Measurements from ENCODE around the gene LRMDA.
"Not testable (repeated sequence)": the region's sequence is repeated elsewhere in the genome, so short reads cannot be mapped to it uniquely, and the experiment has no call there.

The LRMDA gene

GRCh38 chr10:75612904-75613684, 181.7 kb downstream of the LRMDA start:
- no peaks in the 10 kb centered on the region for H3K27me3 ChIP-seq (ENCODE audit: insufficient read depth, low read length)
- no peak overlapping the region for H2AFZ ChIP-seq (ENCODE audit: low read depth, low read length)
- peaks cover 11% of the 10 kb centered on the region for H3K4me1 ChIP-seq (ENCODE audit: insufficient read depth, low read length)
- no peak overlapping the region for H3K4me3 ChIP-seq (ENCODE audit: low read length)
- no peaks in the 10 kb centered on the region for H3K36me3 ChIP-seq (ENCODE audit: insufficient read depth, low read length)
- no peaks in the 10 kb centered on the region for H3K9me3 ChIP-seq (ENCODE audit: low read length)

- H3K4me3 ChIP-seq (ENCODE audit: low read length) = no peak overlapping the region
- no peaks in the 10 kb centered on the region for H3K27me3 ChIP-seq (ENCODE audit: insufficient read depth, low read length)
- no peaks in the 10 kb centered on the region for H3K9me3 ChIP-seq (ENCODE audit: low read length)
- no peaks in the 10 kb centered on the region for H3K36me3 ChIP-seq (ENCODE audit: insufficient read depth, low read length)
- H2AFZ ChIP-seq (ENCODE audit: low read depth, low read length) = peak overlapping the region; percentile 89
- peaks cover 11% of the 10 kb centered on the region for H3K4me1 ChIP-seq (ENCODE audit: insufficient read depth, low read length)
Measured at GRCh38 chr10:75613685-75614504, 182.5 kb downstream of the LRMDA start.

DNA sequence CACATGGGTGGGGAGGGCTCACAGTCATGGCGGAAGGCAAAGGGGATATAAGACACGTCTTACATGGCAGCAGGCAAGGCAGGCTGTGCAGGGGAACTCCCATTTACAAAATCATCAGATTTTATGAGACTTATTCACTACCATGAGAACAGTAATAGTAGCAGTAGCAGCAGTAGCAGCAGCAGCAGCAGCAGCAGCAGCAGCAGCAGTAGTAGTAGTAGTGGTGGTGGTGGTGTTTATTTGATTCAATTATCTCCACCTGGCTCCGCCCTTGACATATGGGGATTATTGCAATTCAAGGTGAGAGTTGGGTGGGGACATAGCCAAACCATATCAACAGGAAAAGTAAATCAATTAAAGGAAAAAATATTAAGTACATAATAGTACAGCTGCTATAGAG, 184.7 kb downstream of the LRMDA start:
- H3K9me3 ChIP-seq (ENCODE audit: low read length) = no peaks in the 10 kb centered on the region
- peaks cover 11% of the 10 kb centered on the region for H3K4me1 ChIP-seq (ENCODE audit: insufficient read depth, low read length)
- H3K4me3 ChIP-seq (ENCODE audit: low read length) = no peak overlapping the region
- no peak overlapping the region for H2AFZ ChIP-seq (ENCODE audit: low read depth, low read length)
- no peaks in the 10 kb centered on the region for H3K27me3 ChIP-seq (ENCODE audit: insufficient read depth, low read length)
- H3K36me3 ChIP-seq (ENCODE audit: insufficient read depth, low read length) = no peaks in the 10 kb centered on the region

DNA sequence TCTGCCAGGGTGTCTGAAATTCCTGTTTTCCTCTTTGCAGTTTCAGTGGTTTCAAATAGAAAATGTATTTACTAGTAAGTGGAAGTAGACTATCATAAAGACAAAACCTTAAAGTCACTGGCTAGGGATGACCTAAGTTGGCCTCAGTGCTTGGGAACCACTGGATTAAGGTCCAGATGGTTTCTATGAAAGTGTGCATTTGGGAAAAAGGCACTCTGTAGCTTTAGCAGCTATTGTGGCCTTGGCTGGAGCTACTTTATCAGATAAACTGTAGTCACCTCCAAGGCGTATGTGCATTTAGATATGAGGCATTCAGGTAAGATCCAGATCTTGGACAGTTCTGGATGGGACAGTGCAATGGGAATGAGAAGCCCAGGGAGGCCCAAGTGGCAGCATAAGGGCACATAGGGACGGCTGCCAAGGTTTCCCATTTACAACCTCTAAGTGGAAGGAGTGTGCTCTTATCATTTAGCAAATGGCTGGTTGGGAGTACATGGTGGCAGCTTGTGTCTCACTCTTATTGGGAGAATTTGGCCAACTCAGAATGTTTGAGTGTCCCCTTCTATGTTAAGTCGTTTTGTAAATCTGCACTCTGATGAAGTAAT, 185.6 kb downstream of the LRMDA start:
- no peaks in the 10 kb centered on the region for H3K9me3 ChIP-seq (ENCODE audit: low read length)
- H3K27me3 ChIP-seq (ENCODE audit: insufficient read depth, low read length) = no peaks in the 10 kb centered on the region
- H3K36me3 ChIP-seq (ENCODE audit: insufficient read depth, low read length) = no peaks in the 10 kb centered on the region
- H3K4me1 ChIP-seq (ENCODE audit: insufficient read depth, low read length) = peaks cover 11% of the 10 kb centered on the region
- no peak overlapping the region for H2AFZ ChIP-seq (ENCODE audit: low read depth, low read length)
- H3K4me3 ChIP-seq (ENCODE audit: low read length) = no peak overlapping the region

DNA sequence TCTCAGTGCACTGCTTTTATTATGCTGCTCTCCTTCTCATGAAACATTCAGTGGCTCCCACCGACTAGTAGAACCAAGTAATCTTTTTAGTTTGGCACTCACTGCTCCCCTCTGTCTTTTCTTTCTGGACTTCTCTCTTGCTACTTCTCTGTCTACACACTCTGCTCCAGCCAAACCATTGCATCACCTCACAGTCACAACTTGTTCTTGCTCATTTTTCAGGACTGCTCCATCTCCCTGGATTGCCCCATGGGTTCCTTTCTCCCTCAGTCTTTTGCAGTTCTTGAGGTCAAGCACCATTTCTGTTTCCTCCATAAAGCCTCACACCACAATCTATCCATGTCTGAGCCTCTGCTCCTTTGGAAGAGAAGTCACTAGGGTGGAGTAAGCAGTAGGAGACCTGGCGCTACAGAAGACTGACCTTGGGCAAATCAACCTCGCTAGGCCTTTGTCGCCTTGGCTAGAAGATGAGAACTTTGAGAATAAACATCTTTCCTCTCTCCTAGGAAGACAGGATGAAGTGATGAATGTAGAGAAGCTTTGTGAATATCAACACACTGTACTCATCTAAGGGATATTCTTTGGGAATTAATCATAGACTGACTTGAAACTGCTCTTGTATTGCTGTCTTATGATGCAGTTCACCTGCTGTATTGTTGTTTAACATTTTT, 186.2 kb downstream of the LRMDA start:
- H3K9me3 ChIP-seq (ENCODE audit: low read length) = no peaks in the 10 kb centered on the region
- no peaks in the 10 kb centered on the region for H3K36me3 ChIP-seq (ENCODE audit: insufficient read depth, low read length)
- H3K27me3 ChIP-seq (ENCODE audit: insufficient read depth, low read length) = no peaks in the 10 kb centered on the region
- peaks cover 11% of the 10 kb centered on the region for H3K4me1 ChIP-seq (ENCODE audit: insufficient read depth, low read length)
- H2AFZ ChIP-seq (ENCODE audit: low read depth, low read length) = no peak overlapping the region
- H3K4me3 ChIP-seq (ENCODE audit: low read length) = no peak overlapping the region

DNA sequence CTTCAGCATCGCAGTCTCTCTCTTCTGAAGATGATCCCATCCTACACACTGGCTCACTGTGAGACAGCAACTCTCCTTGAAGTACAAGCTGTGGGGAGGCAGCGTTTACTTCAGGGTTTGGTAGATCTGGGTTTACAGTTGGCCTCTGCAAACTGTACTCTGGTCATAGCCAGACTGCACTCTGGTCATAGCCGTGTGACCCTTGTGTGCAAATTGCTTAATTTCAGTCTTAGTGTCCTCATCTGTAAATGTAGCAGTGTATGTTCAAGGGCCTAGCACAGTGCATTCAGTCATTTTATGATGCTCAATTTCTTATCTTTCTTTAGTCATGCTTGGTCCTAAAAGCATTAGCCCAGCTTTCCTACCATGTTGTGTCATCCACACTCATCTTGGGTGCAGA, 188.2 kb downstream of the LRMDA start:
- peaks cover 13% of the 10 kb centered on the region for H3K4me1 ChIP-seq (ENCODE audit: insufficient read depth, low read length)
- no peaks in the 10 kb centered on the region for H3K9me3 ChIP-seq (ENCODE audit: low read length)
- H3K27me3 ChIP-seq (ENCODE audit: insufficient read depth, low read length) = no peaks in the 10 kb centered on the region
- no peak overlapping the region for H2AFZ ChIP-seq (ENCODE audit: low read depth, low read length)
- no peak overlapping the region for H3K4me3 ChIP-seq (ENCODE audit: low read length)
- H3K36me3 ChIP-seq (ENCODE audit: insufficient read depth, low read length) = no peaks in the 10 kb centered on the region

GRCh38 chr10:75620356-75620755, 188.9 kb downstream of the LRMDA start:
- H3K4me1 ChIP-seq (ENCODE audit: insufficient read depth, low read length) = peaks cover 12% of the 10 kb centered on the region
- no peaks in the 10 kb centered on the region for H3K27me3 ChIP-seq (ENCODE audit: insufficient read depth, low read length)
- no peaks in the 10 kb centered on the region for H3K9me3 ChIP-seq (ENCODE audit: low read length)
- H3K36me3 ChIP-seq (ENCODE audit: insufficient read depth, low read length) = no peaks in the 10 kb centered on the region
- H2AFZ ChIP-seq (ENCODE audit: low read depth, low read length) = no peak overlapping the region
- no peak overlapping the region for H3K4me3 ChIP-seq (ENCODE audit: low read length)

GRCh38 chr10:75621003-75621402, 189.6 kb downstream of the LRMDA start:
- H3K9me3 ChIP-seq (ENCODE audit: low read length); H3K36me3 ChIP-seq (ENCODE audit: insufficient read depth, low read length); H2AFZ ChIP-seq (ENCODE audit: low read depth, low read length); H3K4me3 ChIP-seq (ENCODE audit: low read length); H3K27me3 ChIP-seq (ENCODE audit: insufficient read depth, low read length): not testable (repeated sequence)
- H3K4me1 ChIP-seq (ENCODE audit: insufficient read depth, low read length) = peaks cover 12% of the 10 kb centered on the region

DNA sequence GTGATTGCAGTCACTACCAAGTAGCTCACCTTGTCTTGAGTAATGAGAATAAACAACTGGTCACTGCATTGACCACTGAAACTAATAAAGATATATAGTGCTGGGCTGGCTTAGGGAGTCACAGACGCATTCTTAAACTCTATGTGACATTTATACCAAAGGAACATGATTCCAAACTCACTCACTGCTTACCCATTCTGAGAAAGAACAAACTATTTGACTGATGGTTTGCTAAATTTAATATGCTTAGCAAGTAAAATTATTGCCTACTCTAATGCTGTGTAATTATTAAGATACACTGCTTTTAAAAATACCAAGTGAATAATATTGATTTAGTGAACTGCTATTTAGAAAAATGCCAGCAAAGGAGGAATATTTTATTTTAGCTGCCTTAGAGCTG, 191.1 kb downstream of the LRMDA start:
- Histone ChIP-seq H3K4me1 (ENCODE audit: insufficient read depth, low read length) (peaks cover 12% of the 10 kb centered on the region), H3K9me3 (ENCODE audit: low read length) (no peaks in the 10 kb centered on the region)

GRCh38 chr10:75623310-75624093, 192.1 kb downstream of the LRMDA start:
- Histone ChIP-seq H3K4me3 (ENCODE audit: low read length) (no peak overlapping the region), H3K27me3 (ENCODE audit: insufficient read depth, low read length) (no peaks in the 10 kb centered on the region), H3K36me3 (ENCODE audit: insufficient read depth, low read length) (no peaks in the 10 kb centered on the region), H3K4me1 (ENCODE audit: insufficient read depth, low read length) (peaks cover 12% of the 10 kb centered on the region), H2AFZ (ENCODE audit: low read depth, low read length) (peak overlapping the region; percentile 40), H3K9me3 (ENCODE audit: low read length) (no peaks in the 10 kb centered on the region)

More for the DNA sequence above, 191.1 kb downstream of the LRMDA start:
- Histone ChIP-seq H3K27me3 (ENCODE audit: insufficient read depth, low read length) (no peaks in the 10 kb centered on the region), H3K4me3 (ENCODE audit: low read length) (no peak overlapping the region), H2AFZ (ENCODE audit: low read depth, low read length) (no peak overlapping the region), H3K36me3 (ENCODE audit: insufficient read depth, low read length) (no peaks in the 10 kb centered on the region)

DNA sequence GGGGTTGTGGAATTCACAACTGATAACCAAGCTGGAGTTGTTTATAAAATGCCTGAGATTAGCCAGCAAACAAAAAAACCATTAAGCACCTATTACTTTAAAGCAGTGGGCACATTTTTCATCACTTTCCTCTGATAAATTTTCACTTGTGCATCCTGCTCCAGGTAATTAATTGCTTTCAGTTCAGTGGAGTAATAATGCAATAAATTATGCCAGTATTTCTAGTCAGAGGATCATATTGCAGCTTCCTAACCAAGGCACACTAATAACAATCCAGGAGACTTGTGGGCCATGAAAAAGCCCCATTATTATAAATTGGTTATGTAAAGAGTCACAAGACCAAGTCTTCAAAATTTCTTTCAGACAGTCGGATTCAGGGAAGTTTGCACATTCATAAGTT, 193.2 kb downstream of the LRMDA start:
- Histone ChIP-seq H3K4me3 (ENCODE audit: low read length) (no peak overlapping the region), H3K27me3 (ENCODE audit: insufficient read depth, low read length) (no peaks in the 10 kb centered on the region), H2AFZ (ENCODE audit: low read depth, low read length) (no peak overlapping the region), H3K36me3 (ENCODE audit: insufficient read depth, low read length) (no peaks in the 10 kb centered on the region), H3K4me1 (ENCODE audit: insufficient read depth, low read length) (peaks cover 12% of the 10 kb centered on the region), H3K9me3 (ENCODE audit: low read length) (no peaks in the 10 kb centered on the region)

DNA sequence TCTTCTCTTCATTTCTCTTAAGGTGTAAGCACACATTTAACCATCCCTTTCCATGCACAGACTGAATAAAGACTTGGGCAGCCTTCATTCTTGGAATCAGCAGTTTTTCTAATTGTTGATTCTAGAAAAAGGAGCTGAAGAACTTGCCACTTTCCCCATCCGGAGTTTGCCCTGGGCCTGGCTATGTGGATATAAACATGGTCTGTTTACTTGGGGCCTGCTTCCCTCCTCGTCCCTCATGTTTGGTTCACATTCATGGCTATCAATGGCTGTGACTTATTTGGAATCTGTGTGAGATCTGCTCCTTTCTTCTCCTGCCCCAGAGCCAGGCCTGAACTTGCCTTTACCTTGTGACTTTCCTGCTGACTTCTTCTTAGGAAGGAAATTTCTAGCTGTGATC, 199.3 kb downstream of the LRMDA start:
- H3K4me3 ChIP-seq (ENCODE audit: low read length) = no peak overlapping the region
- no peaks in the 10 kb centered on the region for H3K27me3 ChIP-seq (ENCODE audit: insufficient read depth, low read length)
- no peaks in the 10 kb centered on the region for H3K4me1 ChIP-seq (ENCODE audit: insufficient read depth, low read length)
- H3K36me3 ChIP-seq (ENCODE audit: insufficient read depth, low read length) = no peaks in the 10 kb centered on the region
- no peak overlapping the region for H2AFZ ChIP-seq (ENCODE audit: low read depth, low read length)
- no peaks in the 10 kb centered on the region for H3K9me3 ChIP-seq (ENCODE audit: low read length)
